Dendritic cell treated with granulocyte-macrophage colony-stimulating factor and Interleukin-4, amounts not matched to agents 40 ng/mL and 50 ng/mL, for 4 days (primary cell): Measurements from ENCODE around the gene APLP2.

Experiments used
- H3K27ac Mint-ChIP-seq: one replicate; pipeline ENCODE4 v1.8.0; 2022; ENCODE audit warnings: mild to moderate bottlenecking, mixed read lengths
- H3K27me3 Mint-ChIP-seq: one replicate; pipeline ENCODE4 v1.8.0; 2022; ENCODE audit warnings: mild to moderate bottlenecking, mixed read lengths
- H3K36me3 Mint-ChIP-seq: one replicate; pipeline ENCODE4 v1.8.0; 2022; ENCODE audit warnings: low read depth, mixed read lengths
- H3K4me1 Mint-ChIP-seq: one replicate; pipeline ENCODE4 v1.8.0; 2022; ENCODE audit warnings: low read depth, mixed read lengths
- H3K4me3 Mint-ChIP-seq: one replicate; pipeline ENCODE4 v1.8.0; 2022; ENCODE audit warnings: mild to moderate bottlenecking, moderate library complexity, mixed read lengths
- H3K9me3 Mint-ChIP-seq: one replicate; pipeline ENCODE4 v1.8.0; 2022; ENCODE audit warnings: mixed read lengths
- intact Hi-C: fragments of 100-400 bp; cut with micrococcal nuclease; formaldehyde crosslinking; loops from one replicate; pipeline ENCODE4 v1.15.0; 2022

The APLP2 gene

GRCh38 chr11:130174642-130175041 lies 104.9 kb downstream of the APLP2 start:
- peaks cover 14% of the 10 kb centered on the region for H3K9me3 Mint-ChIP-seq
- H3K27me3 Mint-ChIP-seq, result peaks cover 1% of the 10 kb centered on the region
- no peak overlapping the region for H3K27ac Mint-ChIP-seq
- intact Hi-C loops, result no loop called here
- H3K4me3 Mint-ChIP-seq, result no peak overlapping the region
- peaks cover 8% of the 10 kb centered on the region for H3K36me3 Mint-ChIP-seq
- H3K4me1 Mint-ChIP-seq, result peaks cover 42% of the 10 kb centered on the region

DNA sequence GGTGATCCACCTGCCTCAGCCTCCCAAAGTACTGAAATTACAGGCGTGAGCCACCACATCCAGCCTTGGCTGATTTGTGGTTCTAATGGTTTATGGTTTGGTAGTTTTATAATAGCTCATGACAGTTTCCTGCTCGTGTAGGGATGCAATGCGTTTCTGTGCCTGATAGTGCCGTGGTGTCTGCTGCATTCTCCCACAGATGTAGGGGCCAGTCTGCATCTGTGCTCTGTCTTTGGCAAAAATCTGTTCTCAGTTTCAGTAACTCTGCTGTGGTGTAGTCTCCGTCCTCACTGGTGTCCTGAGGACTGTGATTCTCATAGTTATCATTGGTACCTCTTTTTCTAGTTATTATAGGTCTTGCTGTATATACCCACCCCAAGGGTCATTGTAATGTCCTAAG lies 106.2 kb downstream of the APLP2 start:
- Mint-ChIP-seq H3K4me3 (no peak overlapping the region), H3K9me3 (peaks cover 14% of the 10 kb centered on the region), H3K27ac (no peak overlapping the region), H3K4me1 (peaks cover 42% of the 10 kb centered on the region), H3K36me3 (peaks cover 8% of the 10 kb centered on the region), H3K27me3 (peaks cover 1% of the 10 kb centered on the region)
- intact Hi-C loops, result no loop called here

DNA sequence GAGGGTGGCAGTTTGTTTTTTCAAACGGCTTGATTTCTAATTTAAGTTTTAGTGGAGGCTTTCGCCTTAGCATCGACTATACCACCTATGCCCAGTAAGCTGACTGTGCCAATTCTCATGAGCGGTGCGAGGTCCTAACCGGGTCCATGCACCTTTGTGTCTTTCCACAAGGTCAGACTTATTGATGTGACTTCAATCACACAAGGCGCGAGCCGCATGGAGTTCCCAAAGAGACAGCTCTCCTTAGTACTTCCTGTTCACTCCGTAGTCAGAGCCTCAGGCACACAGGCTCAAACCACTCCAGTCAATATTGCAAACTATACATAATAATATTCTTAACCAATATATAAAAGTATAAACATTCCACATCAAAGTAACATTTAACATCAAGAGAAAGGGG lies 108.1 kb downstream of the APLP2 start:
- H3K9me3 Mint-ChIP-seq, result peaks cover 14% of the 10 kb centered on the region
- peaks cover 46% of the 10 kb centered on the region for H3K4me1 Mint-ChIP-seq
- no peak overlapping the region for H3K27ac Mint-ChIP-seq
- intact Hi-C loops, result no loop called here
- H3K27me3 Mint-ChIP-seq, result peaks cover 1% of the 10 kb centered on the region
- no peak overlapping the region for H3K4me3 Mint-ChIP-seq
- peaks cover 8% of the 10 kb centered on the region for H3K36me3 Mint-ChIP-seq

DNA sequence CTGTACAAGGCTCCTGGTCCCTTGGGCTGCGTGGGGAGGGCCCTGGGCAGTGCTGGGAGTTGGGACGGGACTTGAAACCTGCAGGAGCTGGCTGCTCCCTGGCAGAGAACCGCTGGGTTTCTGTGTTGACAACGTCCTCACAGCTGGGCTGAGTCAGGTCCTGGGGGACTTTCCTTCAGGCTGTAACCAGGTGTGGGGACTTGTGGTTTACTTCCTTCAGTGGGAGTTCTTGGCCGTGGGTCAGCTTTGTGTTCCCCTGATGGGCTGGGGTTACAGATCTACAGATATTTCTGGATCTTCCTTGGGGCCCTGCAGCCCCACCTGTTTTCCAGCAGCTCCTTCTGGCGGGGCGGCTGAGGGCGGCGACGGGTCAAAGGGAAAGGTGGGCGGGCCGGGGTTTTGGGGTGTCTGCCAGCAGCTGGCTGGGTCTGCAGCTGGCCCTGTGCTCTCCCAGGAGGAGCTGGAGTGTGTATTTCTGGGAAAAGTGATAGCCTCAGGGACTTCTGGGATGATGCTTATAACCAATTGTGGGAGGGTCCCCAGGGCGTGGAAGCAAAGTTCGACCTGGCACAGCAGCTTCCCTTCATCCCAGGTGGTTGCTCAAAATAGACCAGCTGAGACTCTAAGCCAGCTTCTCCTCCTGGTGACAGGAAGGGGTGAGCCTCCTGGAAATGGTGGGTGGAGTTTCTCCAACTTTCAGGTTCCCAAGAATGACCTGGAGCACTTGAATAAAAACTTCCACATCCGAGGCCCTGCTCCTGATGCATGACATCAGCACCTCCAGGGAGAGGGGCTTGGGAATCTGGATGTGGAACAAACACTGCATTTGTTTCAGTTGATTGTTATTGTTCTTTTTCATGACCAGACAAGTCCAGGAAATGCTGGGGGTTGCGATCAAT lies 109.0 kb downstream of the APLP2 start:
- peaks cover 14% of the 10 kb centered on the region for H3K9me3 Mint-ChIP-seq
- H3K27ac Mint-ChIP-seq, result peak overlapping the region; percentile 91
- peaks cover 46% of the 10 kb centered on the region for H3K4me1 Mint-ChIP-seq
- intact Hi-C loops, result no loop called here
- peaks cover 8% of the 10 kb centered on the region for H3K36me3 Mint-ChIP-seq
- H3K4me3 Mint-ChIP-seq, result no peak overlapping the region
- H3K27me3 Mint-ChIP-seq, result no peaks in the 10 kb centered on the region

- Mint-ChIP-seq H3K4me1 (peaks cover 46% of the 10 kb centered on the region), H3K4me3 (peak overlapping the region; percentile 30)
Observed at GRCh38 chr11:130179396-130180306, 110.0 kb downstream of the APLP2 start.

DNA sequence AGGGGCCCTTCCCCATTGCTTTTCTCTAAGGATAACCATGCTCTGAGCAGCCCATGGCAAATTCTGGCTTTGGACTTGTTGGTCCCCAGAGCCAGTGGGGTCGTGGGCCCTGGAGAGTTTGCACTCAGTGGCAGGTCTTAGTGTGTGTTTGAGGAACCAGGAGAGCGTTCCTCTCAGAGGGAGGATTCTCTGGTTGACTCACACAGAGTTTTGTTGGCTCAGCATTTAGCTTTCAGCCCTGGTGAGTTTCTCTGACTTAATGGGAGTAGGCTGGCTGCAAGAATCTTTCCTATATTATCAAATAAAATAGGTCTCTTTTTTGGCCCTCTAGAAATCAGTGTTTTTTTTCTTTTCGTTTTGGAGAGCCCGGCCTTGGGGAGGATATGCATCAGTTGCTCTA lies 110.8 kb downstream of the APLP2 start:
- intact Hi-C loops, result loop anchor here (2.0 to 5.0 kb wide), 2 partner anchors 14 to 33 kb away; no protein-coding TSS in a partner anchor
- Mint-ChIP-seq H3K4me1 (peaks cover 46% of the 10 kb centered on the region), H3K9me3 (peaks cover 1% of the 10 kb centered on the region), H3K36me3 (no peaks in the 10 kb centered on the region), H3K27ac (peak overlapping the region; percentile 91), H3K4me3 (peak overlapping the region; percentile 30), H3K27me3 (no peaks in the 10 kb centered on the region)

More at GRCh38 chr11:130179396-130180306, 110.0 kb downstream of the APLP2 start:
- no peaks in the 10 kb centered on the region for H3K27me3 Mint-ChIP-seq
- peaks cover 10% of the 10 kb centered on the region for H3K9me3 Mint-ChIP-seq
- H3K36me3 Mint-ChIP-seq, result peaks cover 5% of the 10 kb centered on the region
- H3K27ac Mint-ChIP-seq, result peak overlapping the region; percentile 91
- intact Hi-C loops, result loop anchor here (2.0 to 5.0 kb wide), 2 partner anchors 13 to 32 kb away; no protein-coding TSS in a partner anchor

- intact Hi-C loops, result loop anchor here (2.0 to 5.0 kb wide), 2 partner anchors 14 to 34 kb away; no protein-coding TSS in a partner anchor
Observed at GRCh38 chr11:130180896-130181294, 111.2 kb downstream of the APLP2 start.

DNA sequence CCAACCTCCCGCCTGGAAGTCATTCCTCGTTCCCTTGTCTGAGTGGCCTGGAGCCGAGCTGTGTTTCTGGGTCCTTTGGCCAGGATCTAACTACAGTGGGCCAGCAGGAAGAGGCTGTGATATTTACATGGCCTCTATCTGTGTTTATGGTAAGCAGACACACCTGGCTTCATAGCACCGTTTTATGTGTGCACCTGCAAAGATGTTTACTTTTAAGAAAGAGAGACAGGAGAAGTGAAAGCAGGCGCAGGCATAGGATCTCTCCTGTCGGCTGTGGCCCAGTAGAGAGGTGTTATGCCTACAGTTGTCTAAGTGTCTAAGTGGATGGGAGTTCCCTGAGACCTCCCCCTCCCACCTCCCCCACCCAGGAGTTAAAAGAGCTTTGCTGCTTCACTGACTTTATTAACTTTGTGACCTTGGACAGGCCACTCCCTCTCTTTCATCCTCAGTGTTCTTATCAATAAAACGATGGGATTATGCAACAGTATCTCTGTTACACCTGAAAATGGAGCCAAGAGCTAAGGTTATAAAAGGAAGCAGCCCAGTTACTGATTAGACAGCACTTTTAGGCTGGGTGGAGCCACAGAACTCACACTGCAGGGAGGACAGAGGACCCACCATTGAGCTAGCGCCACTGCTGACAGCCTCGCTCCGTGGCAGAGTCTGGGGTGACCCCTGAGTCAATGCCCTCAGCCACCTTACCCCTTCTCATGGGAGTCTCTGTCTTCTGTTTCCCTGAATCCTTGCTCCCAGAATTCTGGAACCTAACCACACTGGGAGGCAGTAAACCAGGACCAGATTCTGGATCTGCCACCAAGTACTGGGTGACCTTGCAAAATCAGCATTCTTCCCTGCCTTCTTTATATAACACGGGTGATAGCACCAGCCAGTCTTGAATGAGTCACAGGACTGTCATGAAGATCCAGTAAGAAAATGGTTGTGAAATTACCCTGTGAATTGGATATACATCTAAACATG lies 111.9 kb downstream of the APLP2 start:
- H3K4me3 Mint-ChIP-seq, result no peak overlapping the region
- H3K9me3 Mint-ChIP-seq, result no peaks in the 10 kb centered on the region
- intact Hi-C loops, result loop anchor here (2.0 to 5.0 kb wide), 2 partner anchors 15 to 34 kb away; no protein-coding TSS in a partner anchor
- H3K4me1 Mint-ChIP-seq, result peaks cover 46% of the 10 kb centered on the region
- peak overlapping the region; percentile 91 for H3K27ac Mint-ChIP-seq
- no peaks in the 10 kb centered on the region for H3K27me3 Mint-ChIP-seq
- no peaks in the 10 kb centered on the region for H3K36me3 Mint-ChIP-seq

More at GRCh38 chr11:130180896-130181294, 111.2 kb downstream of the APLP2 start:
- peaks cover 46% of the 10 kb centered on the region for H3K4me1 Mint-ChIP-seq
- no peaks in the 10 kb centered on the region for H3K9me3 Mint-ChIP-seq
- H3K4me3 Mint-ChIP-seq, result no peak overlapping the region
- peak overlapping the region; percentile 91 for H3K27ac Mint-ChIP-seq
- no peaks in the 10 kb centered on the region for H3K36me3 Mint-ChIP-seq
- H3K27me3 Mint-ChIP-seq, result no peaks in the 10 kb centered on the region

- no peak overlapping the region for H3K27ac Mint-ChIP-seq
Observed at GRCh38 chr11:130183878-130184610, 114.3 kb downstream of the APLP2 start.

GRCh38 chr11:130187096-130187495 lies 117.4 kb downstream of the APLP2 start:
- H3K4me3 Mint-ChIP-seq, result no peak overlapping the region
- no peaks in the 10 kb centered on the region for H3K27me3 Mint-ChIP-seq
- H3K36me3 Mint-ChIP-seq, result no peaks in the 10 kb centered on the region
- H3K9me3 Mint-ChIP-seq, result no peaks in the 10 kb centered on the region
- H3K4me1 Mint-ChIP-seq, result peaks cover 24% of the 10 kb centered on the region
- no peak overlapping the region for H3K27ac Mint-ChIP-seq
- intact Hi-C loops, result no loop called here

More at GRCh38 chr11:130183878-130184610, 114.3 kb downstream of the APLP2 start:
- Mint-ChIP-seq H3K4me3 (no peak overlapping the region), H3K27me3 (no peaks in the 10 kb centered on the region), H3K36me3 (no peaks in the 10 kb centered on the region), H3K4me1 (peaks cover 36% of the 10 kb centered on the region), H3K9me3 (no peaks in the 10 kb centered on the region)
- intact Hi-C loops, result loop anchor here (5.0 kb wide), 1 partner anchor 37 kb away; no protein-coding TSS in a partner anchor

DNA sequence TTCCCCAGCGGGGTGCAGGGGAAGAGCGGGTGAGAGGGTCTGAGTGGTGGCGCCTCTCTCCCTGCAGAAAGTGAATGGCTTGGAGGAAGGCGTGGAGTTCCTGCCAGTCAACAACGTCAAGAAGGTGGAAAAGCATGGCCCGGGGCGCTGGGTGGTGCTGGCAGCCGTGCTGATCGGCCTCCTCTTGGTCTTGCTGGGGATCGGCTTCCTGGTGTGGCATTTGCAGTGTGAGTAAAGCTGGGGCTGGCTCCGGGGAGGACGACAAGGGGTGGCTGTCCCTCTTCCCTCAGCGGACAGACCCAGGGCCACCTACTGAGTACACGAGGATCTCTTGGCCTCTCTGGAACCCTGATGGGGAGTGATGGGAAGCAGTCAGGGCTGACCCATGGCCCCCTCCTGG lies 118.4 kb downstream of the APLP2 start:
- no peak overlapping the region for H3K4me3 Mint-ChIP-seq
- no peaks in the 10 kb centered on the region for H3K9me3 Mint-ChIP-seq
- H3K27ac Mint-ChIP-seq, result peak overlapping the region; percentile 77
- intact Hi-C loops, result no loop called here
- no peaks in the 10 kb centered on the region for H3K36me3 Mint-ChIP-seq
- peaks cover 19% of the 10 kb centered on the region for H3K4me1 Mint-ChIP-seq
- no peaks in the 10 kb centered on the region for H3K27me3 Mint-ChIP-seq

GRCh38 chr11:130188585-130189347 lies 119.1 kb downstream of the APLP2 start:
- Mint-ChIP-seq H3K4me3 (no peak overlapping the region), H3K9me3 (no peaks in the 10 kb centered on the region), H3K27ac (peak overlapping the region; percentile 77), H3K36me3 (no peaks in the 10 kb centered on the region), H3K27me3 (no peaks in the 10 kb centered on the region), H3K4me1 (peaks cover 19% of the 10 kb centered on the region)
- intact Hi-C loops, result no loop called here
